Measurements from ENCODE around the gene AP5B1. TPM values are rescaled to one million over a fixed set of nuclear protein-coding genes. Genes with fewer than 3 reads are reported as not detected.
A peak's percentile ranks its signal among the peaks of the same experiment; 100 is the strongest.

The AP5B1 gene
- total RNA-seq, 1 experiment from 2014 or later = 19.5 TPM

GRCh38 chr11:65777821-65778361 lies 2.9 kb downstream of the AP5B1 start:
- Histone ChIP-seq H3K4me1 (ENCODE audit: control insufficient read depth in 1 of 2, insufficient read depth in 2 of 2, low read length in 2 of 2) (peaks cover 9 to 29% of the 10 kb centered on the region in 2 experiments; a peak in 3 of 4 replicates), H3K9me3 (ENCODE audit: control insufficient read depth in 1 of 2, insufficient read depth in 1 of 2, low read depth in 1 of 2, low read length in 2 of 2) (no peaks in the 10 kb centered on the region), H4K20me1 (ENCODE audit: insufficient read depth) (peaks cover 8% of the 10 kb centered on the region; the same call in 1 of the 2 replicates), H3K79me2 (ENCODE audit: insufficient read depth, low read length) (peaks cover 42% of the 10 kb centered on the region), H3K36me3 (ENCODE audit: control insufficient read depth in 1 of 2, insufficient read depth in 2 of 2, low read length in 2 of 2) (peaks cover 14 to 30% of the 10 kb centered on the region in 2 experiments; a peak in 3 of 4 replicates), H2AFZ (ENCODE audit: low read depth, low read length, poor library complexity, severe bottlenecking) (no peak overlapping the region), H3K27me3 (ENCODE audit: insufficient read depth, low read length) (no peaks in the 10 kb centered on the region), H3K4me3 (replicated peaks in 1 of 2; ENCODE audit: low read depth in 1 of 2, low read length in 2 of 2) (no peak overlapping the region), H3K4me2 (ENCODE audit: low read length) (no peak overlapping the region), H3K27ac (ENCODE audit: low read depth, low read length) (peak overlapping the region; percentile 3; the same call in 1 of the 2 replicates), H3K9me2 (ENCODE audit: insufficient read depth) (no peaks in the 10 kb centered on the region), H3K9ac (ENCODE audit: low read length) (no peak overlapping the region)
- CTCF ChIA-PET = interaction anchor here (3.3 kb wide), 1 partner anchor 7 kb away, joined by 38 read pairs; no protein-coding TSS in a partner anchor
- no peak for TF ChIP-seq ATF3 (IDR thresholded peaks at IDR 0.05)
- no peak for TF ChIP-seq SP1 (IDR thresholded peaks at IDR 0.05; ENCODE audit: low read depth)
- no peak for TF ChIP-seq CEBPB (IDR thresholded peaks at IDR 0.05; ENCODE audit: low read depth)
- TF ChIP-seq YY1 (IDR thresholded peaks at IDR 0.05; ENCODE audit: extremely low read depth, insufficient replicate concordance, low read depth, low read length) = no peak
- no peak for TF ChIP-seq JUND (IDR thresholded peaks at IDR 0.05)
- no peak for TF ChIP-seq ZBTB33 (IDR thresholded peaks at IDR 0.05; ENCODE audit: extremely low read depth, insufficient replicate concordance, low read length)
- no peak for TF ChIP-seq EZH2 (IDR thresholded peaks at IDR 0.05)
- TF ChIP-seq POLR2A (IDR thresholded peaks at IDR 0.05; ENCODE audit: borderline replicate concordance, extremely low read depth, insufficient read depth, insufficient read length) = no peak
- TF ChIP-seq MAX (IDR thresholded peaks at IDR 0.05) = no peak
- TF ChIP-seq SRF (IDR thresholded peaks at IDR 0.05; ENCODE audit: low read depth) = no peak
- no peak for TF ChIP-seq ZFX (IDR thresholded peaks at IDR 0.05)
- no peak for TF ChIP-seq CTCF (IDR thresholded peaks at IDR 0.05 in 2 of 3, conservative IDR thresholded peaks at IDR 0.05 in 1 of 3; ENCODE audit: borderline replicate concordance in 1 of 3, insufficient read depth in 1 of 3, low read depth in 2 of 3, low read length in 2 of 3)
- no peak for TF ChIP-seq EGR1 (IDR thresholded peaks at IDR 0.05; ENCODE audit: low read depth)
- TF ChIP-seq CBX3 (IDR thresholded peaks at IDR 0.05; ENCODE audit: low read depth) = no peak
- TF ChIP-seq EZH2phosphoT487 (IDR thresholded peaks at IDR 0.05; ENCODE audit: borderline replicate concordance) = no peak
- TF ChIP-seq POLR2AphosphoS5 (IDR thresholded peaks at IDR 0.05; ENCODE audit: low read depth, low read length) = no peak
- no peak for TF ChIP-seq RAD21 (IDR thresholded peaks at IDR 0.05; ENCODE audit: low read depth)
- POLR2A ChIA-PET = no interaction called here
- RAD21 ChIA-PET (ENCODE audit: low non-redundant PET in 1 of 2, low total read pairs in 2 of 2, uncharacterized antibody in 2 of 2, unreplicated experiment in 2 of 2) = interaction anchor here in 1 of 2 experiments (1.1 kb wide), 1 partner anchor 39 kb away, joined by 3 read pairs; no protein-coding TSS in a partner anchor
- DNase-seq (ENCODE audit: low read depth, low spot score) (no peak), ATAC-seq (no peak)
- intact Hi-C loops (cut with micrococcal nuclease) = no loop called here
- no TSS peak for BruUV-seq (replicated peaks)

Measured in HCT116 (cell line).